ENCODE measurements around the gene ZFAND3. TPM values are rescaled to one million over a fixed set of nuclear protein-coding genes. Genes with fewer than 3 reads are reported as not detected.

Gene ZFAND3
- total RNA-seq, 1 experiment from 2014 or later = 64.0 TPM

GRCh38 chr6:38156818-38157565 lies 337.5 kb downstream of the ZFAND3 start:
- ChIA-PET POLR2A (ENCODE audit: low non-redundant PET) (no interaction called here), CTCF (no interaction called here)
- Histone ChIP-seq H3K9me3 (ENCODE audit: low read depth, low read length, poor library complexity, severe bottlenecking) (no peaks in the 10 kb centered on the region), H3K27me3 (replicated peaks; ENCODE audit: insufficient read depth, low read depth, low read length, poor library complexity) (no peaks in the 10 kb centered on the region), H3K4me1 (ENCODE audit: insufficient read depth, low read length, poor library complexity, severe bottlenecking) (peaks cover 9% of the 10 kb centered on the region), H3K36me3 (ENCODE audit: insufficient read depth, low read length, poor library complexity, severe bottlenecking) (no peaks in the 10 kb centered on the region), H3K27ac (ENCODE audit: low read depth, low read length, poor library complexity, severe bottlenecking) (no peak overlapping the region), H3K4me3 (ENCODE audit: low read depth, low read length, poor library complexity, severe bottlenecking) (no peak overlapping the region)
- intact Hi-C loops (cut with micrococcal nuclease; ENCODE audit: unreplicated experiment) = no loop called here
- no peak for TF ChIP-seq CTCF (conservative IDR thresholded peaks at IDR 0.05; ENCODE audit: low read depth, low read length)
- no peak for TF ChIP-seq EZH2 (IDR thresholded peaks at IDR 0.05; ENCODE audit: borderline replicate concordance, low read depth, low read length, poor library complexity, severe bottlenecking)
- no TSS peak for BruUV-seq (replicated peaks)
- no peak for DNase-seq (ENCODE audit: low spot score)

- Histone ChIP-seq H3K4me1 (ENCODE audit: insufficient read depth, low read length, poor library complexity, severe bottlenecking) (peaks cover 9% of the 10 kb centered on the region), H3K36me3 (ENCODE audit: insufficient read depth, low read length, poor library complexity, severe bottlenecking) (no peaks in the 10 kb centered on the region), H3K9me3 (ENCODE audit: low read depth, low read length, poor library complexity, severe bottlenecking) (no peaks in the 10 kb centered on the region), H3K4me3 (ENCODE audit: low read depth, low read length, poor library complexity, severe bottlenecking) (no peak overlapping the region), H3K27me3 (replicated peaks; ENCODE audit: insufficient read depth, low read depth, low read length, poor library complexity) (no peaks in the 10 kb centered on the region), H3K27ac (ENCODE audit: low read depth, low read length, poor library complexity, severe bottlenecking) (no peak overlapping the region)
- ChIA-PET POLR2A (ENCODE audit: low non-redundant PET) (interaction anchor here (0.5 kb wide), 1 partner anchor 24 kb away, joined by 4 read pairs; no protein-coding TSS in a partner anchor), CTCF (no interaction called here)
- no TSS peak for BruUV-seq (replicated peaks)
- TF ChIP-seq EZH2 (IDR thresholded peaks at IDR 0.05; ENCODE audit: borderline replicate concordance, low read depth, low read length, poor library complexity, severe bottlenecking) = no peak
- no peak for TF ChIP-seq CTCF (conservative IDR thresholded peaks at IDR 0.05; ENCODE audit: low read depth, low read length)
- no peak for DNase-seq (ENCODE audit: low spot score)
- intact Hi-C loops (cut with micrococcal nuclease; ENCODE audit: unreplicated experiment) = no loop called here
Observed at GRCh38 chr6:38157905-38158304, 338.4 kb downstream of the ZFAND3 start.

- no peak for TF ChIP-seq CTCF (conservative IDR thresholded peaks at IDR 0.05; ENCODE audit: low read depth, low read length)
- no peak for TF ChIP-seq EZH2 (IDR thresholded peaks at IDR 0.05; ENCODE audit: borderline replicate concordance, low read depth, low read length, poor library complexity, severe bottlenecking)
- no TSS peak for BruUV-seq (replicated peaks)
- POLR2A ChIA-PET (ENCODE audit: low non-redundant PET) = no interaction called here
- no peaks in the 10 kb centered on the region for H3K9me3 ChIP-seq (ENCODE audit: low read depth, low read length, poor library complexity, severe bottlenecking)
- H3K4me3 ChIP-seq (ENCODE audit: low read depth, low read length, poor library complexity, severe bottlenecking) = no peak overlapping the region
- intact Hi-C loops (cut with micrococcal nuclease; ENCODE audit: unreplicated experiment) = no loop called here
- CTCF ChIA-PET = no interaction called here
- DNase-seq (ENCODE audit: low spot score) = no peak
- no peaks in the 10 kb centered on the region for H3K27me3 ChIP-seq (replicated peaks; ENCODE audit: insufficient read depth, low read depth, low read length, poor library complexity)
- no peak overlapping the region for H3K27ac ChIP-seq (ENCODE audit: low read depth, low read length, poor library complexity, severe bottlenecking)
- H3K4me1 ChIP-seq (ENCODE audit: insufficient read depth, low read length, poor library complexity, severe bottlenecking) = peaks cover 4% of the 10 kb centered on the region
- H3K36me3 ChIP-seq (ENCODE audit: insufficient read depth, low read length, poor library complexity, severe bottlenecking) = no peaks in the 10 kb centered on the region
Observed at GRCh38 chr6:38158762-38159350, 339.3 kb downstream of the ZFAND3 start.
